Stimulated activated CD4-positive, alpha-beta T cell treated with anti-CD3 and anti-CD28 coated beads, TNF-alpha, amount 100 ng/mL, for 48 hours (primary cell): ENCODE data around the gene TACC2.

Experiments
- DNase-seq, 3 donors: peaks; one replicate each; pipeline ENCODE4 v3.0.0-alpha.2; 2020; ENCODE audit warnings: low read depth in 3 of 3

Gene TACC2

GRCh38 chr10:122269059-122269687 is 280.2 kb downstream of the TACC2 start:
- DNase-seq: no peak

GRCh38 chr10:122271076-122271475 is 282.1 kb downstream of the TACC2 start, which contains the start of gene BTBD16:
Gene BTBD16, plus strand, starts transcription at chr10:122271296. Its CDS starts 3,786 bp downstream, at chr10:122275082.
- DNase-seq: no peak

GRCh38 chr10:122273966-122274545 is 285.1 kb downstream of the TACC2 start:
- no peak for DNase-seq

GRCh38 chr10:122276611-122277208 is 287.7 kb downstream of the TACC2 start:
- DNase-seq: no peak

- DNase-seq: no peak
Observed at GRCh38 chr10:122277526-122278136, 288.7 kb downstream of the TACC2 start.

GRCh38 chr10:122279725-122280141 is 290.8 kb downstream of the TACC2 start:
- DNase-seq: no peak

GRCh38 chr10:122280156-122280555 is 291.2 kb downstream of the TACC2 start:
- no peak for DNase-seq

- no peak for DNase-seq
Observed at GRCh38 chr10:122281018-122281626, 292.2 kb downstream of the TACC2 start.

- no peak for DNase-seq
Observed at GRCh38 chr10:122281751-122282150, 292.8 kb downstream of the TACC2 start.

GRCh38 chr10:122282253-122282671 is 293.3 kb downstream of the TACC2 start:
- DNase-seq: no peak

GRCh38 chr10:122282909-122283308 is 293.9 kb downstream of the TACC2 start:
- DNase-seq: no peak

GRCh38 chr10:122285506-122286444 is 296.8 kb downstream of the TACC2 start:
- no peak for DNase-seq

- DNase-seq: no peak
Observed at GRCh38 chr10:122286867-122287266, 297.9 kb downstream of the TACC2 start.

GRCh38 chr10:122287570-122287969 is 298.6 kb downstream of the TACC2 start:
- DNase-seq: no peak

- no peak for DNase-seq
Observed at GRCh38 chr10:122288262-122288661, 299.3 kb downstream of the TACC2 start.

- DNase-seq: no peak
Observed at GRCh38 chr10:122288917-122289316, 300.0 kb downstream of the TACC2 start.

- DNase-seq: no peak
Observed at GRCh38 chr10:122290334-122290733, 301.4 kb downstream of the TACC2 start.

- DNase-seq: no peak
Observed at GRCh38 chr10:122290833-122291532, 302.0 kb downstream of the TACC2 start.

- DNase-seq: no peak
Observed at GRCh38 chr10:122291739-122292138, 302.8 kb downstream of the TACC2 start.

- DNase-seq: no peak
Observed at GRCh38 chr10:122292376-122292775, 303.4 kb downstream of the TACC2 start.
